HT1080 (cell line): Measurements from ENCODE around the gene ZNF793. TPM values are rescaled to one million over a fixed set of nuclear protein-coding genes. Genes with fewer than 3 reads are reported as not detected.

Source experiments
- DNase-seq: peaks from one replicate; pipeline ENCODE4 v3.0.0-alpha.2; 2015; ENCODE audit warnings: low read depth
- total RNA-seq: library from RNA; depleted of rRNA; stranded (reverse); fragments of >200 nt; shearing (Covaris generic); gene quantifications from 2 replicates; pipeline ENCODE4 v1.2.3, GENCODE V29; 2014; rRNA removed

Gene ZNF793
- total RNA-seq, 1 experiment from 2014 or later: 0.19 TPM

GRCh38 chr19:37564624-37565369, 58.1 kb downstream of the ZNF793 start:
- no peak for DNase-seq

- DNase-seq: no peak
Measured at GRCh38 chr19:37565370-37565669, 58.6 kb downstream of the ZNF793 start.

GRCh38 chr19:37572203-37572602, 65.5 kb downstream of the ZNF793 start:
- no peak for DNase-seq

GRCh38 chr19:37583340-37583739, 76.6 kb downstream of the ZNF793 start:
- no peak for DNase-seq

Other genes starting within 250 kb of the ZNF793 start
- gene ZNF527, start 135.8 kb upstream of the ZNF793 start, total RNA-seq: 3.3 and 3.4 TPM in 2 replicates
- gene ZNF569, start 39.5 kb upstream of the ZNF793 start, total RNA-seq: 3.2 and 6.6 TPM in 2 replicates
- 1.7 and 2.1 TPM in 2 replicates for gene ZNF570, start 37.6 kb upstream of the ZNF793 start, total RNA-seq
- 0.03 and 0.34 TPM in 2 replicates for gene ZNF571, start 87.9 kb downstream of the ZNF793 start, total RNA-seq
- gene ZNF540, start 87.9 kb downstream of the ZNF793 start, total RNA-seq: not detected in 2 replicates
- gene ZFP30, start 148.5 kb downstream of the ZNF793 start, total RNA-seq: 0.30 and 0.31 TPM in 2 replicates
- gene ZNF607, start 212.8 kb downstream of the ZNF793 start, total RNA-seq: 0.80 and 1.0 TPM in 2 replicates